COLO668 (cell line): Measurements from ENCODE around the gene SNAP25.

ENCODE experiments used
- DNase-seq: peaks from one replicate; lab custom pipeline; 2025; ENCODE audit not compliant: unreplicated experiment; lab: John Stamatoyannopoulos, UW

Gene SNAP25

DNA sequence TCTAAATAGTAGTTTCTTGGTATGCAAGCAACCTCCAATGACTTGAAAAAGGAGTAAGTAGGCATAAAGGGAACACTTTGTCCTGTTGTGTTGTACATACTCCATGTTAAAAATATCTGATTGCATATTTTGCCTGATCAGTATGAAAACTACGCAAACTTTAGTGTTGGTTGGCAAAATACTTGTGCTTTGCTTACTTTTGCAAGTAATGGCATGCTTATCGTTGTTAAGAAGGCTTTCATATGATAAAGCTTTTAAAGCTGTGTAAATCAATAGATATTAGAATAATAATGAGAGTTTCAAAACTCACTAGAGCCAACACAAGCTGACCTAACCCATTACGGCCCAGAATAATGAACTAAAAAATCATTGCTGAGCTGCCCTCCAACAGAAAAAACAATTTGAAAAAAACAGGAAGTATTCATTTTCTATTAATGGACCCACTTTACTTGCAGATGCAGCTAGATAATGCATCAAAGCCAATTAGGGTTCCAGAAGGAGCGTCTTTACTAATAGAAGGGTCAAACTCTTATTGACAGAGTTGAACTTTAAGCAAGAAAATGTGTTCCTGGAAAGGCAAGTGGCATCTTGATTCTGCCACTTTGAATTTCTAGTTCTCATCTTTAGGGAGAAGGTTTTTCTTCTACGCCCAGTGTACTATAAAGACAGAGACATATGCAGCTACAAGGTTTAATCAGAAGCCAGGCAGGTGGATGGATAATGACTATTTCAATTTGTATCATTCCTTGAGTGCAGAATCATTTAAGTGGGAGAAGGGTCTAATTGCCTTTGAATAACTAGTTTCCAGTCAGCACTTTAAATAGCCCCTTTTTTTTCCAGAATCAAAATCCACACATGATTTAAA lies 82.2 kb downstream of the SNAP25 start:
- DNase-seq = no peak

DNA sequence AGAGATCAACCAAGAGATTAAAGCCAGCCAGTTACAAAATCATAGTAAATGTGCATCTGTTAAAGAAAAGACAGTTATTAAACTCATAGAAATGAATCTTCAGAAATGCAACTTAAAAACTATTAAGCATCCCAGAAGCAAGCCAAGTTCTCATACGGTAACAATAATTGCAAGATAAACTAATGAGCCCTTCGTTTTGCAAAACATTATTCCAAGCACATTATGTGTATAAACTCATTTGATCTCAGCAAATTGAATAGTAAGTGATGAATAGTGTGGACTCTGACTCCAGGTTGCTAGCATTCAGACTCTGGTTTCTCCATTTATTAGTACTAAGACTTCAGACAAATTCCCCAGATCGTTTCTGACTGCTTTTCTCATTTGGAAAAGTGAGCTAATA lies 85.2 kb downstream of the SNAP25 start:
- no peak for DNase-seq

- DNase-seq = no peak
Observed at GRCh38 chr20:10304471-10305046, 85.9 kb downstream of the SNAP25 start.

DNA sequence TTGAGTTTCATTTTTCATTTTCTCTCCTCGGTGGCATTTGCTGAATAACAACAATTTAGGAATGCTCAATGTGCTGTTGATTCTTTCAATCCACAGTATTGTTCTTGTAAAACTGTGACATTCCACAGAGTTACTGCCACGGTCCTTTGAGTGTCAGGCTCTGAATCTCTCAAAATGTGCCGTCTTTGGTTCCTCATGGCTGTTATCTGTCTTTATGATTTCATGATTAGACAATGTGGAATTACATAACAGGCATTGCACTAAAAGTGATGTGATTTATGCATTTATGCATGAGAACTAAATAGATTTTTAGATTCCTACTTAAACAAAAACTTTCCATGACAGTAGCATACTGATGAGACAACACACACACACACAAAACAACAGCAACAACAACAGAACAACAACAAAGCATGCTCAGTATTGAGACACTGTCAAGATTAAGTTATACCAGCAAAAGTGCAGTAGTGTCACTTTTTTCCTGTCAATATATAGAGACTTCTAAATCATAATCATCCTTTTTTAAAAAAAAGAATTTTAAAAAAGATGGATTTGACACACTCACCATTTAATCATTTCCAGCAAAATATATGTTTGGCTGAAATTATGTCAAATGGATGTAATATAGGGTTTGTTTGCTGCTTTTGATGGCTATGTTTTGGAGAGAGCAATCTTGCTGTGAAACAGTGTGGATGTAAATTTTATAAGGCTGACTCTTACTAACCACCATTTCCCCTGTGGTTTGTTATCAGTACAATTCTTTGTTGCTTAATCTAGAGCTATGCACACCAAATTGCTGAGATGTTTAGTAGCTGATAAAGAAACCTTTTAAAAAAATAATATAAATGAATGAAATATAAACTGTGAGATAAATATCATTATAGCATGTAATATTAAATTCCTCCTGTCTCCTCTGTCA lies 88.1 kb downstream of the SNAP25 start:
- DNase-seq = no peak

GRCh38 chr20:10307359-10307735 lies 88.7 kb downstream of the SNAP25 start:
- no peak for DNase-seq

- no peak for DNase-seq
Observed at GRCh38 chr20:10308652-10309051, 90.0 kb downstream of the SNAP25 start.

DNA sequence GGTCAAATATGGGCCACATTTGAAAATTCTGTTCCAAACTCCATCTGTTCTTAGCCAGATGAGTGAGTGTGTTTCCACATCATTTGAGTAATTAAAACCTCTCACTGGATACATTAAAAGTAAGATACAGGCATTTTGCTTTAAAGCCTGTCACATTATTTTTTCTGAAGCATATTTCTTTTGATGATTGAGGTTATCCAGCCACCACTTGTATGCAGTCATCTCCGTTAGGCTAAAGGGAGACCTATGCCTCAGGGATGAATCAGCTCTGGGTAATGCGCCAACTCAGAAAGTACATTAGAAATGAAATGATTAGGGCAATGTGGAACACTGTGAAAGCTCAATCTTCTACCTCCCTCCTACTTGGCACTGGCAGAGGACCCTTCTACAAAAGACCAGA lies 90.7 kb downstream of the SNAP25 start:
- no peak for DNase-seq

DNA sequence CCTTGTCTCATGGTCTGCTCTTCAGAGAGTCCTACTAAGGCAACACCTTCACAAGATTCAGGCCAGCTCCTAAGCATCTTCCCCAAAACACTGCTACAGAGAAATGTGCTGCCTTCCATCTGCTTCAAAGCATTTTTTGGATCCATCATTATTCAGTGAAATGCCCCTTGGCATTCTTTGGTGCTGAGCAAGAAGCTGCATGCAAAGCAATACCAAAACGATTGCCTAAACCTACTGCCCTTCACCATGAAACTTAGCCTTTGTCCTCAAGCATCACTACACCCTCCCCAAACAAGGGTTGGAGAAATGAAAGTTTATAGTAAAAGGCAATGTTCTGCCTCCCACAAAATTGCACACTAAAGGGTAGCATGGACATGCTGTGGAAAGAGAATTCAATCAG lies 93.5 kb downstream of the SNAP25 start:
- DNase-seq = no peak

DNA sequence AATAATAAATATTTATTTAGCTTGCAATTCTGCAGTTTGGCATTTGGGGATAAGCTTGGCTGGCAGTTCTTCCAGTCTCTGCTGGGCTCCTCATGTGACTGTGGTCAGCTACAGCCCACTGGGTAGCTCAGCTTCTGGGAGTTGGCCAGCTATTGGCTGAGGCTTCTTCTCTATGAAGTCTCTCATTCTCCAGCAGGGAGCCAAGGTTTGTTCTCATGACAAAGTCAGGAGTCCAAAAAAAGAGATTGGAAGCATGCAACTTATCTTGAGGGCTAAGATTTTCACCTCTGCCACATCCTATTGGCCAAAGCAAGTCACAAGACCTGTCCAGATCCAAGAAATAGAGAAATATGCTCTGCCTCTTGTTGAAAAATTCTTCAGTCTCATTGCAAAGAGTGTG lies 94.6 kb downstream of the SNAP25 start:
- DNase-seq = no peak

GRCh38 chr20:10313701-10314100 lies 95.1 kb downstream of the SNAP25 start:
- no peak for DNase-seq

DNA sequence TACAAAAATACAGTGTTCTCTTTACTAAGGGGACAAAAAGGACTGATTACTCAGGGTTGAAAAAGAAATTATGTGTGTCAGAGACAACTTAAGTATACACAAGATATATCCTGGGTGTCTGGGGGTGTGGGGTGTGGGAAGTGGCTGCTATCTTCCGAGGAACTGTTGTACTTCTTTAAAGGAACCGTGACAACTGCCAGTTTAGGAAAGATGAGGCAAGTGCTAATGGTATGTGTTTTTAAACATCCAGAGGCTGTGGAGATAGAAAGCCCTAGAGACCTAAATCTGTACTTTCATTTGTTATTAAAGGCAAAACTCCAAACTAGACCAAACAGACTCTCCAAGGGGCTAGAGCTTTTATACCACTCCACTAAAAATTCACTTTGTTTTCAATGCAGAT lies 95.6 kb downstream of the SNAP25 start:
- no peak for DNase-seq

- DNase-seq = no peak
Observed at GRCh38 chr20:10315138-10315537, 96.5 kb downstream of the SNAP25 start.

GRCh38 chr20:10316582-10316981 lies 98.0 kb downstream of the SNAP25 start:
- DNase-seq = peak; percentile 44

GRCh38 chr20:10318291-10319024 lies 99.8 kb downstream of the SNAP25 start:
- no peak for DNase-seq

DNA sequence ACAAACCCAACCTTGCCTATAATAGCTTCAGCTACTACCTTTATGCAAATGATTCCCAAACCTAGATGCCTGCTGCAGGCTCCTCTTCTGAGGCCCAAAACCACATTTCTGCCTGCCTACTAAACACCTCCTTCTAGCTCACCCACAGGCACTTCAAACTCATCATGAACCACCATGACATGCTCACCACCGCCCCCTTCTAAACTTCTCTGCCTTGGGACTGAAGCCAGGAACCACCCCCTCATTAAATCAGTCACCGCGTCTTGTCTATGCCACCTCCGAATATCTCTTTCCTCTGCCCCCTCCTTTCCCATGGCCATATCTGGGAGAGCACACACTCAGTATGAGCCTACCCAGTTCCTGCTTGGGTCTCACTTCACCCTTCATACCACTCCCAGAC lies 101.2 kb downstream of the SNAP25 start:
- no peak for DNase-seq

GRCh38 chr20:10321138-10321717 lies 102.6 kb downstream of the SNAP25 start:
- no peak for DNase-seq

GRCh38 chr20:10322073-10323012 lies 103.7 kb downstream of the SNAP25 start:
- DNase-seq = peak; percentile 83

DNA sequence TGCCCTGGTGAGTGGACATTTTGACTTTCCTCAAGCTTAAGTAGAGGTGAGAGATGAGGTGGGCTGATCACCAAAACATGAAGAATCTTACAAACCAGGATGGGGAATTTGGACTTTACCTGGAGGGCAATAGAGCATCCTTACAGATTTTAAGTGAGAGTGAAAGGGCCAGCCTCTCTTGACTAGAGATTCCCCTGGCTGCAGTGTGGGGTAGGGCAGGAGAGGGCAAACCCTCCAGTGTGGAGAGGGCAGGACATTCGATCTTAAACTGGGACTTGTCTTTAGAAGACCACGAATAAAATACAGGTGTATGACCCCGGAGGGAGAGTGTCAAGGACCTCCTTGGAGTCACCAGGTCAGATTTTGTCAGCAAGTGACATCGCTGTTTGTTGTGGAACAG lies 105.1 kb downstream of the SNAP25 start:
- DNase-seq = no peak

DNA sequence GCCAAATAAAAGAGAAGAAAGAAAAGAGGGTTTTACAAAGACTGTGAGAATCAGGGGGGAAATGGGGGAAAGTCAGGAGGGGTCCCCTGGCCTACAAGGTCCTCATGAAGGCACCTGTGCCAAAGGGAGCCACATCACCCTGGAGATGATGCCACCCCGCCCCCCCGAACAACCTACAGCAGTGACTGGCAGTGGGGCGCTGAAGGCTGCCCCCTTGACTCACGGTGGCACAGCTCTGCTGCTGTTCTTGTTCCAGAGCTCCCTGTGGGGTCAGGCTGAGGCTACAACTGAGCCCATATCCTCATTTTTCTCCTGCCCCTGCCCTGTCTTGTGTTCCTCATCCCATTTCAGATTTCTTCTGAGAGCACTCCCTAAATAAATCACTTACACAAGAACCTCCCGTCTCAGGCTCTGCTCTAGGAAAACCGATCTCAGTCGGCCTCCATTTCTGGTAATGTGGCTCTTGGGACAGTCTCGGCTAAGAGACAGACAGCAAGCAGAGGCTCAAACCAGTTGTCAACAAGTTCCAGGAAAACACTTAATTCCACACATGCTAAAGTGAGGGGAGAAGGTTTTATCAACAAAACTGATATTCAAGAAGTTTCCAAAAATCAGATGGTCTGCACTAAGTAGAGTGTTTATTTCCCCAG lies 105.7 kb downstream of the SNAP25 start:
- no peak for DNase-seq
